T-helper 9 cell (primary cell): ENCODE measurements around the gene POM121C.
A peak's percentile ranks its signal among the peaks of the same experiment; 100 is the strongest.
"Not testable (repeated sequence)": the region's sequence is repeated elsewhere in the genome, so short reads cannot be mapped to it uniquely, and the experiment has no call there.

ENCODE experiments used
- DNase-seq: peaks from one replicate; pipeline ENCODE4 v3.0.0-alpha.2; 2020

POM121C gene

GRCh38 chr7:75421798-75422710, 64.0 kb downstream of the POM121C start:
- not testable (repeated sequence) for DNase-seq

GRCh38 chr7:75420152-75420551, 65.9 kb downstream of the POM121C start:
- DNase-seq = not testable (repeated sequence)

GRCh38 chr7:75419693-75420092, 66.4 kb downstream of the POM121C start:
- not testable (repeated sequence) for DNase-seq

GRCh38 chr7:75419210-75419609, 66.9 kb downstream of the POM121C start:
- not testable (repeated sequence) for DNase-seq

GRCh38 chr7:75418292-75418858, 67.7 kb downstream of the POM121C start:
- DNase-seq = not testable (repeated sequence)

GRCh38 chr7:75416787-75417186, 69.3 kb downstream of the POM121C start:
- not testable (repeated sequence) for DNase-seq

GRCh38 chr7:75415829-75416373, 70.2 kb downstream of the POM121C start:
- not testable (repeated sequence) for DNase-seq

- not testable (repeated sequence) for DNase-seq
Observed at GRCh38 chr7:75415428-75415817, 70.7 kb downstream of the POM121C start.

GRCh38 chr7:75414708-75415427, 71.2 kb downstream of the POM121C start:
- DNase-seq = not testable (repeated sequence)

GRCh38 chr7:75414204-75414603, 71.9 kb downstream of the POM121C start:
- DNase-seq = not testable (repeated sequence)

- not testable (repeated sequence) for DNase-seq
Observed at GRCh38 chr7:75410823-75411173, 75.3 kb downstream of the POM121C start.

- DNase-seq = peak; percentile 12
Observed at GRCh38 chr7:75409880-75410822, 75.9 kb downstream of the POM121C start.

- DNase-seq = not testable (repeated sequence)
Observed at GRCh38 chr7:75404663-75405062, 81.4 kb downstream of the POM121C start.

GRCh38 chr7:75403455-75404443, 82.3 kb downstream of the POM121C start:
- not testable (repeated sequence) for DNase-seq

GRCh38 chr7:75400575-75400974, 85.5 kb downstream of the POM121C start:
- not testable (repeated sequence) for DNase-seq

- DNase-seq = not testable (repeated sequence)
Observed at GRCh38 chr7:75398771-75399700, 87.1 kb downstream of the POM121C start.

GRCh38 chr7:75397865-75398264, 88.2 kb downstream of the POM121C start:
- not testable (repeated sequence) for DNase-seq

- not testable (repeated sequence) for DNase-seq
Observed at GRCh38 chr7:75395329-75395728, 90.8 kb downstream of the POM121C start, which contains the start of gene TRIM73. TSS of gene TRIM73 (plus strand) at chr7:75395629. CDS start at chr7:75398934, 3,305 bp downstream.

- not testable (repeated sequence) for DNase-seq
Observed at GRCh38 chr7:75393194-75393593, 92.9 kb downstream of the POM121C start.
